Measurements from ENCODE around the gene KCTD10. TPM values are rescaled to one million over a fixed set of nuclear protein-coding genes. Genes with fewer than 3 reads are reported as not detected.
A peak's percentile ranks its signal among the peaks of the same experiment; 100 is the strongest.

Gene KCTD10
- total and polyA plus RNA-seq, 2 of the 13 experiments (the other 11 are each of a cell fraction or from before 2014, with no cell fraction given) = 6.9 to 25.4 TPM

- TF ChIP-seq ZNF318 (CRISPR knock-in tag; IDR thresholded peaks at IDR 0.05) = no peak
- TF ChIP-seq ZSCAN20 (CRISPR knock-in tag; IDR thresholded peaks at IDR 0.05; ENCODE audit: borderline replicate concordance) = no peak
- TF ChIP-seq LCORL (IDR thresholded peaks at IDR 0.05) = no peak
- TF ChIP-seq LCORL (CRISPR knock-in tag; IDR thresholded peaks at IDR 0.05) = peak; percentile 26; the same call in 1 of the 2 replicates
- no peak for TF ChIP-seq ZNF773 (CRISPR knock-in tag; IDR thresholded peaks at IDR 0.05; ENCODE audit: borderline replicate concordance)
- TF ChIP-seq ARID5B (CRISPR knock-in tag; IDR thresholded peaks at IDR 0.05) = peak; percentile 40
- no peak for TF ChIP-seq AGO1 (IDR thresholded peaks at IDR 0.05; ENCODE audit: low read depth, low read length, poor library complexity, severe bottlenecking)
- TF ChIP-seq RCOR2 (CRISPR knock-in tag; IDR thresholded peaks at IDR 0.05) = no peak
- peak; percentile 50; the same call in 1 of the 2 replicates for TF ChIP-seq SMC3 (IDR thresholded peaks at IDR 0.05; ENCODE audit: low read length)
These were observed 49.0 kb downstream of the KCTD10 start (continued) for GRCh38 chr12:109428037-109428629.

Data from HepG2 (cell line).